COLO829 (cell line): ENCODE results near the gene WNT8B.

Experiments
- DNase-seq: peaks from one replicate; pipeline ENCODE4 v3.0.0; 2012; ENCODE audit warnings: low spot score

Gene WNT8B

DNA sequence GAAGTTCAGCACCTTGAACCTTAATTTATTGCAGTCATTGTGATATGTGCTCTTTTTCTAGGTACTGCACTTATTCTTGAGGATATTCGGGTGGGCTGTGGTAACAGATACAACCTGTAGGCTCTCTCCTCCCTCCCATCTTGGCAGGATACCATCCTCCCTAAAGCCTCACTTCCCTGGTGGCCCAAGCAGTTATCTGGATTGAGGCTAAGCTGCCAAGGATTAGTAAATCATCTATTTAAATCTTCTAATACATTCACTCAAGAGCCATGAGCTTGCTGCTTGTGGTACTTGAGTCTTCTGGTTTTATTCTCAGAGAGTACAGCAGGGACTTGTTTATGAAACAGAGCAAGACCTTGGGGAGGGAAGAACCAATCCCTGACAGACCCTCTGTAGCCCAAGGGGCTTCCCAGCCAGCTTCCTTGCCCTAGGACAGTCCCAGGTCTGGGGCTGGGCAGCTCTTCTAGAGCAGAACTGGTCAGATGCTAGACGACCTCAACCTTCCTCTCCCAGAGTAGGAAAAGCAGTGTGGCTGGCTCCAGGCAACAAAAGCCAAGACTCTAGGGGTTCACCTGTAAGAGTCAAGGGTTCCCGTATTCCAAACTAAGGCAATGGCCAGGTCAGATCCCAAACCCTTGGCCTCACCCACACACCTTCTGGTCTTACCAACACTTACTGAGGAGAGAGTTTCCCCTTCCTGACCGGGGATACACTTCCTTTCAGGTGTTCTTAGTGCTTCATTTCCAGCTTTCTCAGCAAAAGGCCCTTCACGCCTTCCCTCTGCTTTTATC is 21.3 kb downstream of the WNT8B start:
- DNase-seq = no peak

- DNase-seq = no peak
Measured at GRCh38 chr10:100485366-100485765, 22.6 kb downstream of the WNT8B start.

DNA sequence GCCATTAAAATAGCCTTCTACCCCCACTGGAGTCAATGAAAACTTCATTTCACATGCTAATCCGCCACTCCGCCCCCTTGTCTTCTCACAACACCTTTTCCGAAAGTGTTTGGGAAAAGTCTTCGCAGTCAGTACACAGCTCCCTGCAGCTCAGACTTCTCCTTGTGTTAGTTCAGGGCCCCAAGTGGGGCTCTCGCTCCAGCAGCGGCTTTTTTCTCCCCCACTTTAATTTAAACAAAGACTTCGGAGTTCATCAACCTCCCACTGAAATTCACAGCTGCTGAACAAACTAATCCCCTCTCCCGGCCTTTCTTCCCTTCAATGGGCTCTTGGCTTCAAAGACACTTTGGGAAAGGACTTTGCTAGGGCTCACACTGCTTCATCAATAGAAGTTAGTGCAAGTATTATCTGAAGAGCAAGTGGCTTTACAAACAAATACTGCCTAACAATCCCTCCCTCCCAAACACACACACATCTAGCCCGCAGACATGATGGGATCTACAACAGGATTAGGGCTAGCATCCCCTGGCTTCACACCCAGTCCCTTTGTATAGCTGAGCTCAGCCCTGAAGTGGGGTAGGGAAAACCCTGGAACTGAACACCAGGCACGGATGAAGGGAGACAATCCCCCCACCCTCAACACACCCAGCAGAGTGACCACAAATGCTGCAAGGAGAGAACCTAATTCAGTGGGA is 23.1 kb downstream of the WNT8B start:
- DNase-seq = no peak

DNA sequence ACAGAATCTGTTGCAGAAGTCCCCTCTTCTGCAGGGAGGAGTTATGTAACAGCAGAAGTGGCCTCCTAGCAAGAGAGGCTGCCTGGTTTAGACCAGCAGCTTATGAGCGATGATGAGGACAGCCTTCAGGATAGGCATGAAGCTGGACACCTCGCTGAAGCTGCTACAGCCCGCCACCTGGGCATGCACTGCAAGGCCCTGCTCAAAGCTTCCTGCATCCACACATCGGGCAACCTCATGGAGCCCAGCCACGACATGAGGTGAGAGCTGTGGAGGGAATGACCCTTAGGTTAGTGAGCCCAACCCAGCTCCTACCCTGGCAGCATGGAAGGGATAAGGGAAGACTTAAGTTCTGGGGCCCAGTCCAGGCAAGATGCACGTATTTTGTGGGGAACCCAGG is 24.7 kb downstream of the WNT8B start:
- no peak for DNase-seq

- no peak for DNase-seq
Measured at GRCh38 chr10:100489396-100489795, 26.6 kb downstream of the WNT8B start.

- DNase-seq = no peak
Measured at GRCh38 chr10:100490531-100490930, 27.7 kb downstream of the WNT8B start.

- no peak for DNase-seq
Measured at GRCh38 chr10:100496567-100496966, 33.8 kb downstream of the WNT8B start.

DNA sequence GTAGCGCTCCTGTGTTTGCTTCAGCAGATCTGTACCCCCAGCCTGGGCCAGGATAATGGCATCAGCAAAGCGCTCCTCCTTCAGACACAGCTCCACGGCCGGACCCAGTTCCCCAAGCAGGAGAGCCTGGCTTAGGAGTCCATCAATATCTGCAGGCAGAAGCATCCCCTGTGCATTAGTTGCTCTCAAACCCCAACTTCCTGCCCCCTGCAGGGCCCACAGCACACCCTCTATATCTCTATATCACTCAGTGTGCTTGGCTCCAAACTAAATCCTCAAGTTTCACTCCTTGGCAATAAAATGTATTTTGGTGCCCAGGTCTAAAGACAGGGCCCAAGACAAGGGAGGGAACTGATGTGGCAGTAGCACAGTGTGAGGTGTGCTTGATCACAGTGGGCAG is 35.2 kb downstream of the WNT8B start:
- DNase-seq = no peak

DNA sequence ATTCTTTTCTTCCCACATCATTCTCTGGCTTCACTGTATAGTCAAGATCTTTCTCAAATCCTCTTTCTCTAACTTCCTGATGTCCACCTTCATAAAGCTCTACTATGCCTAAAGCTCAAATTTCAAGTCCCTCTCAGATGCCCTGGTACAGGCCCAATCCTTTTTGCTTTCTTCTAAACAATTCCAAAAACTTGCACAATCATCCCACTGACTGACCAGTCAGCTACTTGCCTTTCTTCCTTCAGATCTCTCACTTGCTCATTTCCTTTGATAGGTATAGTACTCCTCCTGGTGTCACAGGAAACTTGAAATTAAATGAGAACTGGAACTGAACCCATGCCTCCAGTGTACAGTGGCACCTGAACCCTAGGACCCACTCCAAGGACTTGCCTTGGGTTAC is 38.6 kb downstream of the WNT8B start:
- no peak for DNase-seq

GRCh38 chr10:100502926-100503494 is 40.2 kb downstream of the WNT8B start:
- no peak for DNase-seq

DNA sequence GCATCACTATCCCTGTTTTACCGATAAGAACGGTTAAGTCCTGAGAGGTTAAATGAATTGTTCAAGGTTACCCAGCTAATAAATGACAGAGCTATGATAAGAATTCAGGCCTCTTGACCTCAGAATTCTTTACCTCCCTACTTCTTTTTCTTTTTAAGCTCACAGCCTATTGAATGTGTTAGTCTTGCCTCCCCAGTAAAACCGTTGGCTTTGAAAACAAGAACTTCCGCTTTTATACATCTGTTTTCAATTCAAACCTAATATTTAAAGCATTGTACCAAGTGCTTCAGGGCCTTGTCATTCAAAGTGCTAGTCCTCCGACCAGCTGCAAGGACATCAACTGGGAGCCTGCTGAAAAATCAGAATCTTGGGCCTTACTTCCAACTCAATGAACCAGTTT is 41.3 kb downstream of the WNT8B start:
- DNase-seq = no peak

DNA sequence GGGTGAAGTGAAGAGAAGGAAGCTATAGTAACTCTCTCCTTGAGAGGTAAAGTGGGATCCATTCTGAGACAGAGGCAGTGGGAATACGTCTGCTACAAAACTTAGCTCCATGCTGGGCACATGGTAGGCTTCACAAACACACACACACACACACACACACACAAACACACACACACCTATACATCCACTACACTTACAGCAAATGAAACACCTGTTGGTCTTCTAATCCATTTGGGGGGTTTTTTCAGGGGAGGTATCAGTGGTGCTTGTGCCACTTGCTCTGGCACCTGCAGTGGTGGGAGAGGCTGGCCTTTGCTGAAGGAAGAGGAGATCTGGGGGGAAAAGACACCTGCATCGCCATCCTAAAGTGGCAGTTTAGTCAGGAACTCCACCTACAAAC is 42.4 kb downstream of the WNT8B start:
- DNase-seq = no peak

- DNase-seq = no peak
Measured at GRCh38 chr10:100506596-100507356, 44.0 kb downstream of the WNT8B start.

- no peak for DNase-seq
Measured at GRCh38 chr10:100507357-100507732, 44.5 kb downstream of the WNT8B start.

DNA sequence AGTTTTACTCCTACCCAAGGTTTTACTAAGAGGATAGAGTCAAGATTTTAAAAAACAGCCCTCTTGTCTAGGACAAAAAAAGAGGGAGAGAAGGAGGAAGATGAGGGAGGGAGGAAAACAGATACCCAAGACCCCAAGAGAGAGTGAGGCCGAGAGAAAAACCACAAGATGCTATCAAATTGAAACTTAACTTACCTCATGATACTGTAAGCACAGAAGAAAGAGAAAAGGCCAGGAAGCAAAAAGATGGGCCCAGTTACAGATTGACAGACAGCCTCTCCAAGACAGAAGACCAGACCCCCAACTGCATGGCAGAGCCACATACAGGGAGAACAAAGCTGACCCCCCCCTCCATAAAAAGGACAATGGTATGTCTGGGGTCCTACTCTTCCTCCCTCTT is 45.5 kb downstream of the WNT8B start:
- DNase-seq = no peak

DNA sequence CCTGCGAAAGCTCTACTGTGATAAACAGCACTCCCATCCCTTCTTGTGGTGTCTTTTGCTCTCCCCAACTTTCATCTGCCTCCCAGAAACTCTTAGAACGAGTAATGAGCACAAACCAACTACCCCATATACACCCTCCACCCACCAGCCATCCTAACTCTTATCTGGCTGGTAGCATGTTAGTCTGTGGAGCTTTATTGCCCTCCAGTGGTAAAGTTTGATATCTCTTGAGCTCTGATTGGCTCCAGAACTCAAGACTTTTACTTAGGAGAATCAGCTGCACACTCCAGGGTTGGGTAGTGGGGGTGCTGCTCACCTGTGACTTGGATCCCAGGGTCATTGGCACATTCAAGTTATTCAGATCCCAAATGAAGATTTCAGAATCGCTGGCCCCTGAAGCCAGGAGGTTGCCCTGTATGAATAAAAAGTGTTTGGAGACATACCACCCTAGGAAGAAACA is 45.9 kb downstream of the WNT8B start:
- peak; percentile 43 for DNase-seq

DNA sequence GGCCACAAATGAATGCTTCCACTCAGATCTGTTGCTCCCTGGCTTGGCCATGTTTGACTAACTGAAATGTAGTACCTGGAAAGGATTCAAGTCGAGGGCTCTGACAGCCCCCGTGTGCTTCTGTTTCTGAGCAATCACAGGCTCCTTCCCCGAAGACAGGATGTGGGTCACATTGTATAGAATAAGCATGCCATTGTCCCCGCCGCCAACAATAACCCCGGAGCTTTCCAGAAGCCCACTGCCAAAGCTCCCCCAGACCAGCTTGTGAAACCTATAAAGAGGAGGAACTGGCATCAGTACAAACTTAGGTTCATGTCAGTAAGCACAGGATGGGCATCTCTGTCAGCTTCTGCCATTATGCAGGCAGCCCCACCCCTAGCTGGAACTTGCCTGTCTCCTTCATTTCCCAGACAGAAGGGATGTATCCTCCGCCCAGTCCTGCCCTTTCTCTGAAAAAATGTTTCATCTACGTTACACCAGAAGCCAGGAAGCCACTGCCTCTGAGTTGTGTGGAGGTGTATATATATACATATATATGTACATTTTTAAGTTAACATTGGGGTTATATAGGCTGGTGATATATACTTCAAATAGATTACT is 46.5 kb downstream of the WNT8B start:
- no peak for DNase-seq

DNA sequence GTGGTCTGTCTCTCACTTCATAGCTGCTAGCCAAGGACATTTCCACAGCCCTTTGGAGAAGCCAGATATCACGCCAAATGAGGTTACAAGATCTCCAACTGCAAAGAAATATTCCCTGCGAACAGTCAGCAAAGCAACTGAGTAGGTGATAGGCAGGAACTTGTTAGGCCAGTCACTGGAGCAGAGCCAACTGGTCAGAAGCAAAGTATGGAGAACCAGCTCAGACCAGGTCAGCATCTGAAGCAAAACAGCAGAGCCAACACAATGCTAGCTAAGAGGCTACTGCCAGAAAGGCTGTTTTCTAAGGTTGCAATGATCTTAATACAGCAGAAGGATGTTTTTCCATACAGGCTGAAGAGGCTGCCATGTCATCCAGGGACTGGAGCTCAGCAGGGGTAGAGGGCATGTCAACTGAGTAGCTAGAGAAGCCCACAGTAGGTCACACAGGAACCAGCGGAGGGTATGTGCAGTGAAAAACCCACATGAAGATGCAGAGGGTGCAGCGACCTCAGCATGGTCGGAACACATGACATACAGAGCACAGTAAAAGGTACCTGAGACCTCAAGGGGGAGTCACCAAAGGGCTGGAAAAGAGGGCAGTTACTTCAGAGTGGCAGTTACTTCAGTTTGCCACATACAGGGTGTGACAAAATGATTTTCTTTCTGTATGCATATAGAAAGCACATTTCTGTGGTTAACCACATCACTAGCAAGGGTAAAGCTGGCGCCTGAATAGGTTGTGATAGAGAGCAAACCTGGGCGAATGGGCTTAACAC is 47.9 kb downstream of the WNT8B start:
- DNase-seq = no peak

DNA sequence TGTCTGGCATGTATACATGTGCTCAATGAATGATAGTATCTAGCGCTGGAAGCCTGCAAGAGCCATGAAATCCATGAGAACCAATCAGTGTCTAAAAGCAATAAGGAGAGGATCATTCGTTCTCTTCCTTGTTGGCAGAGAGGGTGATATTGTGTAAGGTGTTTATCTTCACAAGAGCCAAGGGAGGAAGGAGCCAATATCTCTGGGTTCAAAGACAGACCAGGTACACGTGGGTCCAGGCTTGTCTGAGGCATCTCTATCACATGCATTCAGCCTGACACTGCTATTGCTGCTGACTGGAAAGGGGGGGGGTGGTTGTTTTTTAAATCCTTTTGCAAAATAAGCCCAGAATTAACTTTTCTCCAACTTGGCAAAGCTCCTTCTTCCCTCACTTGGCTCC is 52.8 kb downstream of the WNT8B start:
- no peak for DNase-seq

GRCh38 chr10:100516847-100517246 is 54.0 kb downstream of the WNT8B start:
- DNase-seq = no peak

- DNase-seq = peak; percentile 31
Measured at GRCh38 chr10:100518761-100519241, 56.0 kb downstream of the WNT8B start.
